ENCODE measurements around the gene ZNF337. TPM values are rescaled to one million over a fixed set of nuclear protein-coding genes. Genes with fewer than 3 reads are reported as not detected.
"Not testable (repeated sequence)": the region's sequence is repeated elsewhere in the genome, so short reads cannot be mapped to it uniquely, and the experiment has no call there.

Gene ZNF337
- total RNA-seq, 1 donor from 2014 or later = 32.3 TPM

GRCh38 chr20:25630615-25631014 is 66.0 kb downstream of the ZNF337 start:
- DNase-seq (ENCODE audit: low spot score) = not testable (repeated sequence)

GRCh38 chr20:25629816-25630499 is 66.7 kb downstream of the ZNF337 start:
- no peak for DNase-seq (ENCODE audit: low spot score)

- no peak for DNase-seq (ENCODE audit: low spot score)
Observed at GRCh38 chr20:25626779-25627178, 69.9 kb downstream of the ZNF337 start.

GRCh38 chr20:25624500-25624939 is 72.1 kb downstream of the ZNF337 start:
- DNase-seq (ENCODE audit: low spot score) = no peak

Other genes with a start within 250 kb of the ZNF337 start
- gene NINL, start 111.3 kb downstream of the ZNF337 start, total RNA-seq = 11.3 TPM
- gene NANP, start 72.8 kb downstream of the ZNF337 start, total RNA-seq = 5.1 TPM

All from ureter (tissue), 1 donor.